ENCODE results near the gene ZSCAN22. TPM values are rescaled to one million over a fixed set of nuclear protein-coding genes. Genes with fewer than 3 reads are reported as not detected.
A peak's percentile ranks its signal among the peaks of the same experiment; 100 is the strongest.

The ZSCAN22 gene
- 1 to 10 TPM; 1.9 to 6.9 (median 6.2) TPM for total RNA-seq
- 3.8 TPM for total RNA-seq (2013)
- total RNA-seq = 3.4 to 20.2 (median 7.1) reads per million in 29 experiments

DNA sequence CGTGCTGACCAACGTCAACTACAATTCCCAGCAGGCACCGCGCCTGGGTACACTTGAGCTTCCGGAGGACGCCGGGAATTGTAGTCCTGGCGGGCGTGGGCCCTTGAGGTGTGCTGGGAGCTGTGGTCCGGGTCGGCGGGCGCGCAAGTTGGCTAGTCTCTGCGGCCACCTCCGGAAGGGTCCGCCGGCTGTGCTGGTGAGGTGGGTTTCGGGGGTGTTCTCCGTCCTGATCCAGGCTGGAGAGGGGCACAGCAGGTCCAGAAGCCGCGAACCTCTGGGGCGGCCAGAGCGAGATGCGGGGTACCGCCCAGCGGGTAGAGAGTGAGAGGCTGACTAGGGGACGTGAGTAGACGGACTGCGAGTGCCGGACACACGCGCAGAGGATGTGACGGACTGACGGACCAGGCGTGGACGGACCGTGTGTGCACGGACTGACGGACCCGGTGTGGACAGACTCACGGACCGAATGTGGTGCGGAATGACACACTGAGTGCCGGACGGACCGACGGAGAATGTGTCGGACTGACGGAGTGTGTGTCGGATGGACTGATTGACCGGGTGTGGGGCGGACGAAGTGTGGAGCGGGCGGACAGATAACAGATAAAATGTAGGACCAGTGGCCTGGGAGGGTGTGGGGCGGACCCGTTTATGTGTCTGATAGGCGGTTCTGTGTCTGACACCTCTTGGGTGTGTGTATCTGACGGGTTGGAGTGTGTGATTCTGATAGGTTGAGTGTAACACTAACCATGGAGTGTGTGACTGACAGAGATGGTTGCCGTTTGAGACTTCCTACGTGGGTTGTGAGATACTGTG is at the start of gene ZSCAN22:
ZSCAN22 (plus strand) TSS at position 81 of the 813 bp plus-strand sequence. CDS start 7,809 bp downstream, outside the sequence.
- Mint-ChIP-seq H3K4me3 (no peak within 1 kb of the TSS), H3K27ac (no peak within 1 kb of the TSS), H3K27me3 (no peaks in the 10 kb centered on the region), H3K36me3 (peaks cover 6% of the 10 kb centered on the region), H3K4me1 (peaks cover 2 to 9% (median 7%) of the 10 kb centered on the region in 3 donors), H3K9me3 (no peaks in the 10 kb centered on the region)
- peak within 1 kb of the TSS; percentile 70 to 97 for H3K4me3 ChIP-seq (ENCODE audit: control insufficient read depth in 1 of 2, extremely low read depth in 1 of 2, low read length in 1 of 2)
- ChIA-PET CTCF (interaction anchor here in 1 of 2 donors (0.6 to 1.2 kb wide), 5 partner anchors 18 to 138 kb away, joined by 3 to 7 read pairs (median 3); partner anchors contain the start of gene ERVK3-1), POLR2A (interaction anchor here (0.5 to 1.0 kb wide), 4 partner anchors 21 to 55 kb away, joined by 3 to 7 read pairs (median 4); partner anchors contain the start of gene ERVK3-1 (in 1 of the 2))
- ATAC-seq (replicated peaks in 1 of 4) = peak; percentile 94 to 97 (median 95)
- DNase-seq = peak; percentile 71 to 93 (median 86)
- H3K4me1 ChIP-seq (ENCODE audit: control insufficient read depth in 1 of 2, extremely low read depth in 1 of 2, insufficient read depth in 2 of 2, low read length in 2 of 2) = peaks cover 10 to 32% of the 10 kb centered on the region in 2 experiments
- WGBS (ENCODE audit: insufficient coverage) = under 1% methylated on average over 57 of the region's 62 CpGs
- H3K27me3 ChIP-seq (replicated peaks in 1 of 2; ENCODE audit: control insufficient read depth in 2 of 2, extremely low read depth in 1 of 2, insufficient read depth in 2 of 2, low read length in 1 of 2) = no peaks in the 10 kb centered on the region
- H3K27ac ChIP-seq (ENCODE audit: low read length) = peak within 1 kb of the TSS; percentile 83
- H3K36me3 ChIP-seq (ENCODE audit: control insufficient read depth in 2 of 2, extremely low read depth in 1 of 2, insufficient read depth in 1 of 2, low read length in 1 of 2) = peaks cover 0 to 6% of the 10 kb centered on the region in 2 donors
- no peaks in the 10 kb centered on the region for H3K9me3 ChIP-seq

DNA sequence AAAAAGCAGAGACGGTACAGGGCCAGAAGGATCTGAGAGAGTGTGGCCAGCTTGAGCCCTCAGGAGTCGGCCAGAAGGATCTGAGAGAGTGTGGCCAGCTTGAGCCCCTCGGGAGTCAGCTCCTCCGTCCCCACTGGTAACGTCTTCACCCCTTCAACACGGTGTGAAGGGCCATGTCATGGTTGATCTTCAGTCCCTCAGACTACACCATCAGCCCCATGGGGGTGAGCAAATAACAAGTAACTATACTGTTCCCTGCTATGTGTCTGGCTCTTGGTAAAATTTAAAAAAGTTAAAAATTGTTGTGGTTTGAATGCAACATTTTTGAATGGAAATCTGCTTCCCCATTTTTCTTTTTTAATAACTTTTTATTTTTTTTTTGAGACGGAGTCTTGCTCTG is 49.6 kb upstream of the ZSCAN22 start:
- H3K4me3 Mint-ChIP-seq = peak overlapping the region; percentile 60 to 97 (median 89)
- CTCF ChIA-PET = no interaction called here
- H3K27ac ChIP-seq (ENCODE audit: low read length) = no peak overlapping the region
- H3K36me3 Mint-ChIP-seq = peaks cover 44% of the 10 kb centered on the region
- ATAC-seq (replicated peaks in 1 of 4) (no peak), DNase-seq (no peak)
- peaks cover 43 to 54% (median 46%) of the 10 kb centered on the region in 3 donors for H3K4me1 Mint-ChIP-seq
- POLR2A ChIA-PET = no interaction called here
- H3K9me3 Mint-ChIP-seq = peaks cover 0 to 16% (median 10%) of the 10 kb centered on the region in 3 donors
- H3K4me1 ChIP-seq (ENCODE audit: control insufficient read depth in 1 of 2, extremely low read depth in 1 of 2, insufficient read depth in 2 of 2, low read length in 2 of 2) = peaks cover 10 to 22% of the 10 kb centered on the region in 2 experiments
- H3K27me3 Mint-ChIP-seq = no peaks in the 10 kb centered on the region
- WGBS (ENCODE audit: insufficient coverage) = no CpG with 5 or more reads among the region's 7 CpGs
- peaks cover 16 to 17% of the 10 kb centered on the region in 2 donors for H3K36me3 ChIP-seq (ENCODE audit: control insufficient read depth in 2 of 2, extremely low read depth in 1 of 2, insufficient read depth in 1 of 2, low read length in 1 of 2)
- no peaks in the 10 kb centered on the region for H3K27me3 ChIP-seq (replicated peaks in 1 of 2; ENCODE audit: control insufficient read depth in 2 of 2, extremely low read depth in 1 of 2, insufficient read depth in 2 of 2, low read length in 1 of 2)
- peak overlapping the region in 1 of 2 donors; percentile 72 for H3K27ac Mint-ChIP-seq
- H3K4me3 ChIP-seq (ENCODE audit: control insufficient read depth in 1 of 2, extremely low read depth in 1 of 2, low read length in 1 of 2) = no peak overlapping the region
- no peaks in the 10 kb centered on the region for H3K9me3 ChIP-seq

DNA sequence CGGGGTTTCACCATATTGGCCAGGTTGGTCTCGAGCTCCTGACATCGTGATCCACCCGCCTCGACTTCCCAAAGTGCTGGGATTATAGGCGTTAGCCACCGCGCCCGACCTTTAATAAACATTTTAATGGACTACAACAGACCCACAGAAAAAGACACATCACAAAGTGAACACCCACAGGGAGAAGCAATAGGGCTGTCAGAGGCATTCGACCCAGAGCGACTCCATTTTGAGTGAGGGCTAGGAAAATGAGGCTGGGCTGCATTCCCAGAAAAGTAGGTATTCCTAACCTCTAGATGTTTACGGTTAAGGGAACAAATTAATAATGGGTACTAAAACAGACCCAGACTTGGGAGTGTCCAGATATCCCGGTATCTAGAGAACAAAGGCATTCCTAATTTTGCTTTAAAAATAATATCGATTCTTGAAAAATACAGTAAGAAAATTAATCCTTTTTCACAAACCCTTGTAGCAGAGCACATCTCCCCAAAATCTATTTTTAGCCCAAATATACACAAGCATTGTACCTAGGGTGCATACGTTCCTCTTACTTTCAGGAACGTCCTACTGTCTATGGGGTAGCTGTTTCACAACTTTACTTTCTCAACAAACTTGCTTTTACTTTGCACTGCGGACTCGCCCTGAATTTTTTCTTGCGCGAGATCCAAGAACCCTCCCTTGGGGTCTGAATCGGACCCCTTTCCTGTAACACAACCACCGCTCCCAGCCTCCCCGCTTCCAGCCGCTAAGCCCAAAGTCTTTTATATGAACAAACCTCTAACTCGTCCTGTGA is 48.9 kb upstream of the ZSCAN22 start:
- Mint-ChIP-seq H3K4me1 (peaks cover 45 to 55% (median 46%) of the 10 kb centered on the region in 3 donors), H3K4me3 (peak overlapping the region; percentile 89 to 97 (median 94)), H3K9me3 (peaks cover 0 to 16% (median 10%) of the 10 kb centered on the region in 3 donors), H3K27ac (peak overlapping the region; percentile 95 to 98), H3K27me3 (no peaks in the 10 kb centered on the region), H3K36me3 (peaks cover 39% of the 10 kb centered on the region)
- Histone ChIP-seq H3K27me3 (replicated peaks in 1 of 2; ENCODE audit: control insufficient read depth in 2 of 2, extremely low read depth in 1 of 2, insufficient read depth in 2 of 2, low read length in 1 of 2) (no peaks in the 10 kb centered on the region), H3K9me3 (no peaks in the 10 kb centered on the region), H3K36me3 (ENCODE audit: control insufficient read depth in 2 of 2, extremely low read depth in 1 of 2, insufficient read depth in 1 of 2, low read length in 1 of 2) (peaks cover 15 to 16% of the 10 kb centered on the region in 2 donors), H3K4me3 (ENCODE audit: control insufficient read depth in 1 of 2, extremely low read depth in 1 of 2, low read length in 1 of 2) (peak overlapping the region; percentile 90 to 92), H3K4me1 (ENCODE audit: control insufficient read depth in 1 of 2, extremely low read depth in 1 of 2, insufficient read depth in 2 of 2, low read length in 2 of 2) (peaks cover 10 to 22% of the 10 kb centered on the region in 2 experiments), H3K27ac (ENCODE audit: low read length) (peak overlapping the region; percentile 84)
- DNase-seq (no peak), ATAC-seq (replicated peaks in 1 of 4) (peak; percentile 0 to 11 (median 4))
- CTCF ChIA-PET = no interaction called here
- POLR2A ChIA-PET = interaction anchor here in 1 of 2 donors (0.5 kb wide), 3 partner anchors 9 to 45 kb away, joined by 3 to 5 read pairs (median 5); no protein-coding TSS in a partner anchor
- 17% methylated on average over 11 of the region's 25 CpGs for WGBS (ENCODE audit: insufficient coverage)

DNA sequence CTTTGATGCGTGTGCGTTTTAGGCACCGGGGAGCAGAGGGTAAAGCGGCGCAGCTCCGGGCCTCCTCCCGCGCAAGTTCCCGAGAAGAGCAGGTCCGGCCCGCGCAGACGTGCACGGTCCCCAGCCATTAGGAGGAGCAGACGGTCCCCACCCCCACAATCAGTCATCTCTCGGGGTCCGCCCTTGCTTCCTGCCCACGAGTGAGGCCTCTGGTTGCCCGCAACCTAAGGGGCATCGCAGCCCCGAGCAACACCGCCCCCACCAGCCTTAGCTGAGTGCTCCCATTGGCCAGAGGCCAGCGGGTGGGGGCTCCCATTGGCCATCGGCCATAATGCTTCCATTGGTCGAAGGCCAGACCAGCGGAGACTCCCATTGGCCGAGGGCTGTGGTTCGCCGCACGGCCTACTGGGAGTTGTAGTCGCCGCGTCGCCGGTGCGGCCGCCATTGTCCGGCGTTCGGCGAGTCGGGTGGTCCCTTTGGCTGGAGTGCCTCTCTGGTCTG is 48.2 kb upstream of the ZSCAN22 start, which contains the start of gene ZNF8:
ZNF8 (plus strand) TSS at position 415 of the 501 bp plus-strand sequence. CDS start 127 bp downstream, outside the sequence.
- ATAC-seq (replicated peaks in 1 of 4) (peak; percentile 96 to 98 (median 97)), DNase-seq (peak; percentile 90 to 99 (median 94))
- H3K27me3 ChIP-seq (replicated peaks in 1 of 2; ENCODE audit: control insufficient read depth in 2 of 2, extremely low read depth in 1 of 2, insufficient read depth in 2 of 2, low read length in 1 of 2) = no peaks in the 10 kb centered on the region
- H3K9me3 Mint-ChIP-seq = peaks cover 0 to 16% (median 10%) of the 10 kb centered on the region in 3 donors
- no peaks in the 10 kb centered on the region for H3K27me3 Mint-ChIP-seq
- POLR2A ChIA-PET = interaction anchor here in 1 of 2 donors (0.5 kb wide), 1 partner anchor 9 kb away, joined by 5 read pairs; no protein-coding TSS in a partner anchor
- peaks cover 12 to 16% of the 10 kb centered on the region in 2 donors for H3K36me3 ChIP-seq (ENCODE audit: control insufficient read depth in 2 of 2, extremely low read depth in 1 of 2, insufficient read depth in 1 of 2, low read length in 1 of 2)
- peak within 1 kb of the TSS; percentile 95 to 98 for H3K27ac Mint-ChIP-seq
- peak within 1 kb of the TSS; percentile 90 to 92 for H3K4me3 ChIP-seq (ENCODE audit: control insufficient read depth in 1 of 2, extremely low read depth in 1 of 2, low read length in 1 of 2)
- H3K4me1 ChIP-seq (ENCODE audit: control insufficient read depth in 1 of 2, extremely low read depth in 1 of 2, insufficient read depth in 2 of 2, low read length in 2 of 2) = peaks cover 10 to 22% of the 10 kb centered on the region in 2 experiments
- under 1% methylated on average over 39 of the region's 42 CpGs for WGBS (ENCODE audit: insufficient coverage)
- CTCF ChIA-PET = no interaction called here
- peaks cover 46 to 55% (median 46%) of the 10 kb centered on the region in 3 donors for H3K4me1 Mint-ChIP-seq
- H3K9me3 ChIP-seq = no peaks in the 10 kb centered on the region
- H3K27ac ChIP-seq (ENCODE audit: low read length) = peak within 1 kb of the TSS; percentile 84
- H3K4me3 Mint-ChIP-seq = peak within 1 kb of the TSS; percentile 89 to 97 (median 94)
- H3K36me3 Mint-ChIP-seq = peaks cover 43% of the 10 kb centered on the region

DNA sequence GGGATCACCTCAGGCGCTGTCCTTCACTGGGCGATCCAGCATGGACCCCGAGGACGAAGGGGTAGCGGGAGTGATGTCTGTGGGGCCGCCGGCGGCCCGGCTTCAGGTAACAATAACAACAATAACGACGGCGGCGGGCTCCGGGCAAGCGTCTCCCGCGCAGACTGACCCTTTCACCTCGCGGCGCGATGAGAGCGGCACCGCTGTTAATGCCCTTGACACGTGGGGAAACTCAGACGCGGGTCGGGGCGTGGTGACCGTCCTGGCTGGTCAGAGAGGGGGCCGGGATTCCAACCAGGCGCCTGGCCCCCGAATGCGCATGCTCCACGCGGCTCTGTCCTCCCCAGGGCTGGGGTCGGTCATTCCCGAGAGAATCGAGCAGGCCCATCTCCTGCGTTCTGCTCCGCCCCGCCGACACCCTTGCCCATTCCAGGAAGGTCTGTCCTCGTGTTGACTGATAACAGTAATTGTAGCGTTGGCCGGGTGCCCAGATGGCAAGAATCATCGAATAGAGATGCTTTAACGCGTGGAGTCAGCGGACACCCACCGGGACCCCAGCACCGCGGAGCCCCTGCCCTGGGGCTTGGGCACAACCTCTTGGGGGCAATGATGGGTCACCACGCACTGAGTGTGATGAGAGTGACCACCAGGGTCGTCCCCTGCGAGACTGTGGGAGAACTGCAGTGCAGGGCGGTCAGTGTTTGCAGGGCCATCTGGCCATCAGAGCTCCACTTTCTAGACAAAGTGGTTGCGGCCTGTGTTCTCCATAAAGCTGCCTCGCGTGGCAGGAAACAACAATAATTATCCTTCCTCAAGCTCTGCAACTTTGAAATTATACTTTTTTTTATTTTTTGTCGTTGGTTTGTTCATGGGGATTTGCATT is 47.5 kb upstream of the ZSCAN22 start:
- Mint-ChIP-seq H3K4me1 (peaks cover 46 to 55% (median 46%) of the 10 kb centered on the region in 3 donors), H3K27ac (peak overlapping the region; percentile 95 to 98), H3K36me3 (peaks cover 38% of the 10 kb centered on the region), H3K9me3 (peaks cover 0 to 13% (median 8%) of the 10 kb centered on the region in 3 donors), H3K27me3 (no peaks in the 10 kb centered on the region), H3K4me3 (peak overlapping the region; percentile 89 to 97 (median 94))
- ATAC-seq (replicated peaks in 1 of 4) (peak in 1 of 4 experiments; percentile 4), DNase-seq (peak in 23 of 35 experiments; percentile 2 to 38 (median 7))
- POLR2A ChIA-PET = no interaction called here
- Histone ChIP-seq H3K9me3 (no peaks in the 10 kb centered on the region), H3K4me1 (ENCODE audit: control insufficient read depth in 1 of 2, extremely low read depth in 1 of 2, insufficient read depth in 2 of 2, low read length in 2 of 2) (peaks cover 10 to 22% of the 10 kb centered on the region in 2 experiments), H3K27ac (ENCODE audit: low read length) (peak overlapping the region; percentile 84), H3K27me3 (replicated peaks in 1 of 2; ENCODE audit: control insufficient read depth in 2 of 2, extremely low read depth in 1 of 2, insufficient read depth in 2 of 2, low read length in 1 of 2) (no peaks in the 10 kb centered on the region), H3K36me3 (ENCODE audit: control insufficient read depth in 2 of 2, extremely low read depth in 1 of 2, insufficient read depth in 1 of 2, low read length in 1 of 2) (peaks cover 9 to 13% of the 10 kb centered on the region in 2 donors), H3K4me3 (ENCODE audit: control insufficient read depth in 1 of 2, extremely low read depth in 1 of 2, low read length in 1 of 2) (peak overlapping the region; percentile 90 to 92)
- CTCF ChIA-PET = interaction anchor here in 1 of 2 donors (0.6 kb wide), 1 partner anchor 60 kb away, joined by 6 read pairs; no protein-coding TSS in a partner anchor
- 5% methylated on average over 53 of the region's 60 CpGs for WGBS (ENCODE audit: insufficient coverage)

Measured in T-cell (primary cell).